ENCODE data around the gene SULT1E1. TPM values are rescaled to one million over a fixed set of nuclear protein-coding genes. Genes with fewer than 3 reads are reported as not detected.

SULT1E1 gene
- total RNA-seq, 1 donor from 2014 or later: not detected

DNA sequence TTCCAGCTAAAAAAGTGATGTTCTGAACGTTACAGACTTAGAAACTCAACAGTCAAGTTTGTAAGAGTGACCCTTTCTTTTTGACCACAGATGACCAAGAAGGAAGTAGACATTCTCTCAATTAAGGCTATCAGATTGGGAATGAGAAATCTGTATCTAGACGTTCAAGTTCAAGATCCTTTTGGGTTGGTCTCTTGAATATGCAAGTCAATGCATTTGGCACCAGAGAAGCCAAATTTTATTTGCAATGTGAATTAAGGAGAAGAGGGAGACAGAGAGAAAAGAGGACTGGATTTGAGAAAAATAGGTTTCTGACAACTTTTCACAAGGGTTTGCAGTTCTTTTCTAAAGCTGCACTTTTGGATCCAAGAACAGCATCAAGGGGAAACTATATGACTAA is 17.5 kb upstream of the SULT1E1 start:
- Histone ChIP-seq H3K27ac (replicated peaks) (no peak overlapping the region), H3K27me3 (ENCODE audit: low read depth) (no peaks in the 10 kb centered on the region), H3K4me3 (no peak overlapping the region), H3K36me3 (no peaks in the 10 kb centered on the region), H3K9me3 (replicated peaks) (no peaks in the 10 kb centered on the region), H3K4me1 (no peaks in the 10 kb centered on the region)
- TF ChIP-seq, protein P1, sequence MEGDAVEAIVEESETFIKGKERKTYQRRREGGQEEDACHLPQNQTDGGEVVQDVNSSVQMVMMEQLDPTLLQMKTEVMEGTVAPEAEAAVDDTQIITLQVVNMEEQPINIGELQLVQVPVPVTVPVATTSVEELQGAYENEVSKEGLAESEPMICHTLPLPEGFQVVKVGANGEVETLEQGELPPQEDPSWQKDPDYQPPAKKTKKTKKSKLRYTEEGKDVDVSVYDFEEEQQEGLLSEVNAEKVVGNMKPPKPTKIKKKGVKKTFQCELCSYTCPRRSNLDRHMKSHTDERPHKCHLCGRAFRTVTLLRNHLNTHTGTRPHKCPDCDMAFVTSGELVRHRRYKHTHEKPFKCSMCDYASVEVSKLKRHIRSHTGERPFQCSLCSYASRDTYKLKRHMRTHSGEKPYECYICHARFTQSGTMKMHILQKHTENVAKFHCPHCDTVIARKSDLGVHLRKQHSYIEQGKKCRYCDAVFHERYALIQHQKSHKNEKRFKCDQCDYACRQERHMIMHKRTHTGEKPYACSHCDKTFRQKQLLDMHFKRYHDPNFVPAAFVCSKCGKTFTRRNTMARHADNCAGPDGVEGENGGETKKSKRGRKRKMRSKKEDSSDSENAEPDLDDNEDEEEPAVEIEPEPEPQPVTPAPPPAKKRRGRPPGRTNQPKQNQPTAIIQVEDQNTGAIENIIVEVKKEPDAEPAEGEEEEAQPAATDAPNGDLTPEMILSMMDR (IDR thresholded peaks at IDR 0.05; ENCODE audit: borderline replicate concordance): no peak
- intact Hi-C loops (cut with micrococcal nuclease): no loop called here
- DNase-seq: no peak

DNA sequence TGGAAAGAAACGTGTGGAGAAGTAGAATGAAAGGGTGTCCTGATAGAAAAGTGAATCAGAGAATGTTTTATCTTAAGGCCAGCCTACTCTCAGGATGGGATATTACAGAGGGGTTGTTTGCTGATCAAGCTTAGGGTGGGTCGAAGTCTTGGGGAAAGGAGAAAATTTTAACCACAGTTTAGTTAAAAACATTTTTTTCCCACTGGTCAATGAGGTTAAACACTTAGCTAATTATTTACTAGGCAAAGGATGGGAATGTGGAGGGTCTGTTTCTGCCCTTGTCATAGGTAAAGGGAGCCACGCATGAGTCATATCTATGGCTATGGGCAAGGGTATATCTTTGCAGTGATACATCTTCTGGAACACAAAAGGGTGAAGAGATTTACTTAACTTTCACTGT is 16.1 kb upstream of the SULT1E1 start:
- Histone ChIP-seq H3K4me1 (no peaks in the 10 kb centered on the region), H3K9me3 (replicated peaks) (no peaks in the 10 kb centered on the region), H3K4me3 (no peak overlapping the region), H3K27me3 (ENCODE audit: low read depth) (no peaks in the 10 kb centered on the region), H3K27ac (replicated peaks) (no peak overlapping the region), H3K36me3 (no peaks in the 10 kb centered on the region)
- TF ChIP-seq, protein P1 (IDR thresholded peaks at IDR 0.05; ENCODE audit: borderline replicate concordance): no peak
- no peak for DNase-seq
- intact Hi-C loops (cut with micrococcal nuclease): no loop called here

DNA sequence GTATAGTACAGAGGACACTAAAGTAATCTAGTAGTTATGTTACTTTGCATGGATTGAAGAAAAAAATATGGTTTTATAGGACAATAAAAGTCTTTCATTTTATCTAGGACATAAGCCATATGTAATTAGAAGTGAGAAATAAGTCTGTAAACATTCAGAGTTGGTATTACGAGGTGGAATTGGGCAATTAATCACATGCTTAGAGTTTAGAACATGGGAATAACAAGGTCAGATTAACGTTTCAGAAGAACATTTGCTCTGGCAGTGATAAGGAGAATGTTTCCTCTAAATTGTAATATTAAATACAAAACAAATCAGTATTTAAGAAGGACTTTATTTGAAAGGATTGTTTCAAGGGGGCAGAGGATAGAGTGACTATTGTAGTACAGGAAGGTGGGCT is 15.6 kb upstream of the SULT1E1 start:
- no peaks in the 10 kb centered on the region for H3K36me3 ChIP-seq
- no peak for DNase-seq
- H3K9me3 ChIP-seq (replicated peaks): no peaks in the 10 kb centered on the region
- H3K4me3 ChIP-seq: no peak overlapping the region
- no peaks in the 10 kb centered on the region for H3K27me3 ChIP-seq (ENCODE audit: low read depth)
- TF ChIP-seq, protein P1 (IDR thresholded peaks at IDR 0.05; ENCODE audit: borderline replicate concordance): no peak
- intact Hi-C loops (cut with micrococcal nuclease): no loop called here
- no peaks in the 10 kb centered on the region for H3K4me1 ChIP-seq
- H3K27ac ChIP-seq (replicated peaks): no peak overlapping the region

DNA sequence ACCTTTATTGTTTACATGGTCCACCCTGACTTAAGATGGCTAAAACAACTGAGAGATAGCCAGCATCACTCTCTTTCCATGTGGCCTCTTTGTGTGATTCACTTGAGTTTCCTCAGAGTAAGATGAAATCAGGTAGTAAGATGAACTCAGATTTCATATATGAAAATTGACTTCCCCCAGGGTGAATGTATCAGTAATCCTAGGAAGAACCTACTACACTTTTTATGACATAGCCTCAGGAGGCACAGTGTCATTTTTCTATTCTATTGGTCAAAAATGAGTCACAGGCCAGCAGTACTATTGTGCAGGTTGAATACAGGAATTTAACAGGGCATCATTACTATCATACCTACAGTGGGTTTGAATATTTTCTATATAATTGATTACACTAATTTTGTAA is 14.6 kb upstream of the SULT1E1 start:
- Histone ChIP-seq H3K36me3 (no peaks in the 10 kb centered on the region), H3K4me3 (no peak overlapping the region), H3K27ac (replicated peaks) (no peak overlapping the region), H3K4me1 (no peaks in the 10 kb centered on the region), H3K27me3 (ENCODE audit: low read depth) (no peaks in the 10 kb centered on the region), H3K9me3 (replicated peaks) (no peaks in the 10 kb centered on the region)
- TF ChIP-seq, protein P1 (IDR thresholded peaks at IDR 0.05; ENCODE audit: borderline replicate concordance): no peak
- intact Hi-C loops (cut with micrococcal nuclease): no loop called here
- no peak for DNase-seq

DNA sequence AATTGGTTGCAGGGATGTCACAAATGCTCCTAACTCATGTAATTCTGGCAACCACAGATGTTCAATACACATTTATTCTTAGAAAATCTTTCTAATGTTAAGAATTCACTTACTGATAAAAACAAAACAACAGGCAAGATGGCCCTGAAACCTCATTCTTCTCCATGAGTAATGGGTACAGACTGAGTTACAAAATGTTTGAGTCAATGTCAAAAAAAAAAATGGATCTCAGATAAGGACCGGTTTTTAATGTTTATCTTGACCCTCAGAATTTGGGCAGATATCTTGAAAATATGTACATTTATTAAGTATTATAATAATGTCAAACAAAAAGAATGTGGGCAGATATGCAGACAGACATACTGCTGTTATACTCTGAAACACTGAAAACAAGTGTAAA is 1.8 kb upstream of the SULT1E1 start:
- intact Hi-C loops (cut with micrococcal nuclease): no loop called here
- TF ChIP-seq, protein P1 (IDR thresholded peaks at IDR 0.05; ENCODE audit: borderline replicate concordance): no peak
- H3K4me1 ChIP-seq: no peaks in the 10 kb centered on the region
- H3K9me3 ChIP-seq (replicated peaks): peaks cover 3% of the 10 kb centered on the region
- H3K4me3 ChIP-seq: no peak overlapping the region
- no peaks in the 10 kb centered on the region for H3K36me3 ChIP-seq
- no peaks in the 10 kb centered on the region for H3K27me3 ChIP-seq (ENCODE audit: low read depth)
- no peak overlapping the region for H3K27ac ChIP-seq (replicated peaks)
- DNase-seq: no peak

Measured in left ventricle myocardium inferior (tissue), 1 donor.